ENCODE measurements around the gene CORO2B.

Gene CORO2B

DNA sequence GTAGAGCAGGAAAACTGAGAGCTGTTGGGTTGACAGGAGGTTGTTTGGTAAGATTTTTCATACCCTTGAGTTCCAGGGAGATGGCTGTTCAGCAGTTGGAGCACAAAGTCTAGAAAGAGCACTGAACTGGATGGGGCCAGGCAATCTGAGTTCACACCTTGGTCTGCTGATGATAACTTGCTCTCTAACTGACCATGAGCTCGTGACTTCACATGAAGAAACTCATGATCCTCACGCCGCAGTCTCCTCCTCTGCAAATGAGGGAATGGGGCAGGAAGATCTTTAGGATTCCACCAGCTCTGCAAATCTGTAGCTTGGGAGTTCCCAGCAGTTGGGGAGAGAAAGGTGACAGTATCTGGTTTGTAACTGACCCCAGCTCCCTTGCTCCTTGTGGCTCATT, 33.7 kb downstream of the CORO2B start:
- no peak for DNase-seq

DNA sequence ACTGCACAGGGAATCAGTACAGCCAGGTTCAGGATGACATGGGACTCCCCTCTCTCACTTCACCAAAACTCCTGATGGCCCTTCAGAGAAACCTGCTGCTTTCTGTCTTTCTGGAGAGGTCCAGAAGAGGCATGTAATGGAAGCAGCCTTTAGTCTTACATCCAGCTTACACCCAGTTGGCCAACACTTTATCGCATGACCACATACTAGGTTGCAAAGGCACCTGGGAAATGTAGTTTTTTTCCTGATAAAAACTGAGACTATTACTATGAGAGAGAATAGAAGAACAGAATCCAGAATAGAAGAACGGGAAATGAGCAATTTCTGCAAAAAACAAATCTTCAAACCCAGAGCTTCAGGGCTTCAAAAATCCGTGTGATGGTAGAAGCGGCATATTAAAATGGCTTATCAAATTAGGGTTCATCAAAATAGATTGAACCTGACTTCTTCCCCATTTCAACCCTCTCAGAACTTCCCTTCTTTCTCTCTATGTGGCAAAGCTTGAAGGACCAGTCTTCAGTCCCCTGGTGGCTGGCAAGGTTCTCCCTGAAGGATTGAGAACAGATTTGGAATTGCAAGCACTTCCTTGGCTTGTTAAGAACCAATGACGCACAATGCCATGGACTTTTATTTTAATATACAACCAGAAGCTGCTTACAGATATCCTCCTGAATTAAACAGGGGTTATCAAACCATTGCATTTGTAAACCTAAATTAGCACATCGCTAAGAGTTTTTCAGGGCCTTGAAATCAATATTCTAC, 34.4 kb downstream of the CORO2B start:
- DNase-seq: no peak

DNA sequence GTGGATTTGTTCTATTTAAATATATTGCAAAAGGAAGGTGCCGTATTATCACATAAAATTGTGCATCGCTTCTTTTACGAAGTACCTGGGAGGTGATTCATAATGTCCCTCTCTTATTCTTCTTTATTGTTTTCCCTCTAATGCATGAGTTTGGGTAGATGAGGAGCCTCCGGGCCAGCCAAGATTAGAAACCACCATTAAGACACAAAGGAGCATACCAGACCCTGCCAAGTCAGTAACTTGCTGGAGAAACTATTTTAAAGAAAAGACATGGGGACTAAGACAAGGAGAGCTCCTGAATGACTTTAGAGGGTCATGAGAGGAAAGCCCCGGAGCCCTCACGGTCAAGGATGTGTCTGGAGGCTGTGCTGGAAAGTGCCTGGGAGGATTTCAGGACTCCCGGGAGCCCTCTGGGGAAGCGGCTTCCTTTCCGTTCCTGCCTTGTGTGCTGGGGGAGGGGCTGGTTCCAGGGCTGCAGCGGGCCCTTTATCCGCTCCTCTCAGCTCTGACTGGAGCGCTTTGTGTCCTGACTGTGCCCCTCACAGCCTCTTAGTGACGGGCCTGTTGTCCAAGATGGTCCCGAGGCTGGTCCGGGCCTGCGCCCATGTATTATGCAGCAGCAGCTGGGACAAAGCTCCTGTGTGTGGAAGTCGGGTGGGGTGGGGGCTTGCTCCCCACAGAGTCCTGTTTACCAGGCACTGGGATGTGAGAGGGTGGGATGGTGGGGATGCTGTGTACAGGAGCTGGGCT, 35.7 kb downstream of the CORO2B start:
- DNase-seq: no peak

DNA sequence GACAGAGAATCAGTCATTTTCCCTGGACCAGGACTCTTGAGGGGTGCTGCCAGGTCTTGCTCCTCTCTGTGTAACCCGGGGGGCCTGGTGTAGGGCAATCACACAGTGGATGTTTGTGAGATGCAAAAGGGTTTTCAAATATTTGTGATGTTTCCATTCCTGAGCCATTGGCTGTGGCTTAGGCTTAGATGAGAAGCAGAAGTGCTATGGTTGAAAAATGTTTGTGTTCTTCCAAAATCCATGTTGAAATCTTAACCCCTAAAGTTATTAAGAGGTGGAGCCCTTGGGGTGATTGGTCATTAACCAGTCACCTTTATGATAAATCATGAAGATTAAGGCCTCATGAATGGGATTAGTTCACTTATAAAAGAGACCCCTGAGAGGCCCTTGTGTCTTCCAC, 36.5 kb downstream of the CORO2B start:
- DNase-seq: no peak

DNA sequence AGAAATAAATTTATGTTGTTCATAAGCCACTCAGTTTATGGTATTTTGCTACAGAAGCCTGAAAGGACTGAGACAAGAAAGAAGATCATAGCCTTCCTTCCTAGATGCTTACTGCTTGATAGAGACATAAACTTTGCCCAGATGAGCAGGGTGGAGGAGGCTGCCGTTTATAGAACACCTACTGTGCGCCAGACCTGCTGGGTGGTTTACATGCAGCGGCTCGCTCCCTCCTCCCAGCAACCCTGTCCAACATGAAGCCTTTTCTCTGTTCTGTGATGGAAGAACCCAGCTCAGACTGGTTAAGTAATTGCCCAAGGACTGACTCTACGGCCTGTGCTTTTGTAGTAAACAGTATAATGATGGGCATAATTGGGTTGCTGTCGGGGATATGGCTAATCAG, 37.0 kb downstream of the CORO2B start:
- no peak for DNase-seq

DNA sequence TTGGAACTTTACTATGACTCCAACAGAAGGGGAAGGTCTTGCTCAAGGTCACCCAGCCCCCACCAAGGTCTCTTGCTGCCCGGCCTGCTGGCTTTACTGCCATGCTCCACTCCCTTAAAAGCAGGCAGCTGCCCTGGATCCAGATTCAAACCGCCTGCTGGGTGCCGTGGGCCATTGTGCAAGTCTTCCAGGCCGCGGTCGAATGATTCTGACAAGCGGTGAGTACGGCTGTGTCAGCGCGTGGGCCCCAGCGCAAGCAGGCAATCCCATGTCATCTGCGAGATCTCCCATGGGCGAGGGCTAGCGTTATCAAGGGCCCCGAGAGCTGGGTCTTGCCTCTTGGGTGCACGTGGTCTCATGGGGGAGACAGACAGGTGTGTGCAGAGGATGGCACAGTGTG, 37.6 kb downstream of the CORO2B start:
- DNase-seq: no peak

DNA sequence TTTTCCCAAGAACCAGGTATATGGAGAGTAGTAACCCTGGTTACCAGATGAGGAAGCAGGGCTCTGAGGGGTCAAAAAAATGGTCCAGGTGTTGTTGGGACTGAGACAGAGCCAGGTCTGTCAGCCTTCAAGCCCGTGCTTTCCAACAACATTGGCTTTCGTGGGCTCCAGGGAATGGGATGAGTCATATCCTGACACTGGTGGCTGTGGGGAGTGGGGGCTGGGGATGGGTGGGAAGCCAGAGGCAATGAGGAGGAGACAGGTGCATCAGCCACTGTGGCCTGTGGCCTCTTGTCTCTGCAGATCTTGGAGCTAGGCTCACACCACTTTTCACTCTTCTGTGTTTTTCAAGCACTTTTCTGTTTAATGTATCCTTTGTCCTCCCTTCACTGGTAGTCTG, 38.2 kb downstream of the CORO2B start:
- DNase-seq: no peak

DNA sequence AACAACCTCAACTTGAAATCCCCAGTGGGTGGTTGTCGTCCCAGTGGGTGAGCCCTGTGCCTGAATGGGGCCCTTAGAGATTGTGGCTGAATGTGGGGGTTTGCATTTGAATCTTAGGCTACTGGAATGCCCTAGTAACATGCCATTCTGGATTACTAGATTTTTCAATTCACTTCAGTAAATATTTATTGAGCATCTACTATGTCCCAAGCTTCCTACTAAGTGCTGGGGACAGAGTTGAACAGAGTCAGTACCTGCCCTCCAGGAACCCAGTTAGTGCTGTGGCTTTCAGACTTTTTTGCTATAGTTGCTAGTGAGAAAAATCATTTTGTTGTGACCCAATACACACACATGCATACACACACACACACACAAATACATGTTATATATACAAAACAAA, 39.0 kb downstream of the CORO2B start:
- no peak for DNase-seq

DNA sequence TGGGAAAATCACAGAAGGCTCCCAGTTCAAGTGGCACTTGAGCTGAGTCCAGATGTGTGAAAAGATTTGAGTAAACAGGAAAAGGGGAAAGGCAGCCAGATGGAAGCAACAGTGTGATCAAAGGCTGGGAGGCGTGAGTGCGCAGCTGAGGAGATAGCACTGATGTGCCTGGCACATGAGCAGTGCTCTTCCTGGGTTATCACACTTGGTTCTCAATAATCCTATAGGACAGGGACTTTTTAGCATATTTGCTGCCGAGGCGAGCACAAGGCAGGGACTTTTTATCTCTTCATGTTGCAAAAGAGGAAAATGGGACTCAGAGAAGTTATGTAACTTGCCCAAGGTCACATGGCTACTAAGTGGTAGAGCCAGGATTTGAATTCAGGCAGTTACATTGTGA, 39.6 kb downstream of the CORO2B start:
- DNase-seq: no peak

DNA sequence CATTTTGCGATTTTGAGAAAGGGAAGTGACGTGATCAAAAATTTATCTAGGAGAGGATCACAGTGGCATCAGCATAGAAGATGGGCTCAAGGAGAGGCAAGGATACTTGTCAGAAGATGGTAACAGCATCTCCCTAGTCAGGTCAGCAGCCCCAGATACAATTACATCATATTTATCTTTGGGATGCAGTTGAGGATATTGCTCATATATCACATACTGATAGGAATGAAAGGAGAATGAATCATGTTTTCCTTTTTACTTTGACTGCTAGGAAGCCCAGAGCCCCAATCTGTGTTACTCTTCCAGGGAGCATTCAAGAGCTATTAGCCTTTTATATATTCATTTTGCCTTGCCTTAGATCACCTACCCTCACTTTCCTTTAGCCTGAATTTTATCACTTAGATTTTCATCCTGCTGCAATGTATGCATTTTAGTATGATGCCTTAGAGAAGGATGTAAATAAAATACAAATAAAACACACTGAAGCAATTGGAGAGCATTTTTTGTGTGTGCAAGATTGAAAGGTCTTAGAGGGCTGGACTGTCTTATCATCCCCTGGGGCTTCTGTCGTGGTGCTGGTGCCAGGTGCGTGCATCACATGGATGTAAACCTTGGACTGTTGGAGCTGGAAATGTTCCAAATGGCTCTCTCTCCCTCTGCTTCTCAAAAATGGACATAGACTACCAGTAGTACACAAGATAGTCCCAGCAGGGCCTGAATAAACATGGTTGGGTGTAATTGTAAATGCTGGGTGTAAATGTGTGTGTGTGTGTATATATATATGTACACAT, 40.3 kb downstream of the CORO2B start:
- no peak for DNase-seq

DNA sequence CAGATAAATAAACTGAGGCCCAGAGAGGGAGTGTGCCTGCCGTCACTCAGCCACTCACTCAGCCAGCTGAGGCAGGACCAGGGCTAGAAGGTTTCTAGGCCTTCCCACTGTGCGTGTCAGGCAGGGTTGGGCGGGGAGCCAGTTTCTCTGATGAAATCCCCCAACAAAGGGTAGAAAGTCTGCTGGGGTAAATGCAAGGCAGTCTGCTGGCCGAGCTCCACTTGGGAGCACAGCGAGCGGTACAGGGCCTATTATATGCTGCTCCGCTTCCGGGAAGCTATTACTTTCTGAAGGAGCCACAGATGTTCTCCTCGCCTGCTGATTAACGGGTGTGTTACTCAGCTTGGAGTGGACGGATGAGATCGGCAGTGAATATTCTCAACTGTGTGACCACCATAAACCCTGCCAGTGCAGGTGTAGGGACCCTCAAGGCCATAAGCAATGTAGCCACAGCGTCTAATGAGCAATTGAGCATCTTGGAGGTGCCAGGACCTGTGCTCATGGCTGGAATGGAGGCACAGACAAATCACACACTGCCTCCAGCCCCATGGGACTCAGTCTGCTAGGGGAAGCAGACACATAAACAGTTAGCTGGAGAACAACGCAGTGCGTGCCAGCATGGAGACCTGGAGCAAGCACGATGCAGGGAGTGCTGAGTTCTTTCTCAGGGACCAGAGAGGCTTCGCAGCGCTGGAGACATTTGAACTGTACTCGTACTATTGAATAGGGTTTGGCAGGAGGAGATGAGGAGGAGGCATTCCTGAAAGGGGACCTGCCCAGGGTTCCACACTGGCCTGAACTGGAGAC, 42.1 kb downstream of the CORO2B start:
- peak; percentile 63 for DNase-seq

DNA sequence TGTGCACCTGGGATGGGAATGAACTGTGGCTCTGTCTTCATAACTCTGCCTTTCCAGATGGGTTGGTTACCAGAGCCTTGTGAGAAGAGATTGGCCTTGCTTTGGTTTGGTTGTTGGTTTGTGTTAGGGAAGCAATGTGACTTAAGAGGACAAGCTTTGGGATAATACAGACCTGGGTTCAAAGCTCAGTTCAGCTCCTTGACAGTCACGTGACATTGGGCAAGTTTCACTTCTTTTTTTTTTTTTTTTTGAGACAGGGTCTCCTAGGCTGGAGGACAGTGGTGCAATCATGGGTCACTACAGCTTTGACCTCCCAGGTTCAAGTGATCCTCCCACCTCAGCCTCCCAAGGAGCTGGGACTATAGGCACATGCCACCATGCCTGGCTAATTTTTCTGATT, 42.7 kb downstream of the CORO2B start:
- DNase-seq: no peak

DNA sequence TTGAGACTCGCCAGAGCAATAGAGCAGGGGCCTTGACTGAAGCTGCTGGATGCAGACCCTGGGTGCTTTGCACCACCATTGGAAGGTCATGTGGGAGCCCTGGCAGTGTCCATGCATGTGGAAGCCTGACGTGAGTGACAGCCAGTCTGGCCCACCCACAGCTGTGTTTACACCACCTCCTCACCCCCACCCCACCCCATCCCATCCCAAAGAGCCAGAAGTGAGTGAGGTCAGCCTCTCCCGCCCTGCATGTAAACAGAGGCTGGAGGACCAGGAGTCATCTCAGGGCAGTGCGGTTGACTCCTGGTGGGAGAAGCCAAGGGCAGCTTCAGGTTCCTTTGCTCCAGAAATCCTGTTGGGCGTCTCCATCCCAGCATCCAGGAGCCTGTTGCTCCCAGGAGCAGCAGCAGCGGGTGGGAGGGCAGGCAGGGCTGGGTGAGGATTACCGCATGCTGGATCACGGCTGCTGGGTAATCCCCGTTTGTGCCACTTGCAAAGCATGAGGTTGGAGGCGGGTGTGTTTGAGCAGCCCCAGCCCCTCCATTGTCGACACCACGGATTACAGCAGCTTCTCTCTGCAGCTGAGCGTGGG, 44.6 kb downstream of the CORO2B start:
- DNase-seq: no peak

DNA sequence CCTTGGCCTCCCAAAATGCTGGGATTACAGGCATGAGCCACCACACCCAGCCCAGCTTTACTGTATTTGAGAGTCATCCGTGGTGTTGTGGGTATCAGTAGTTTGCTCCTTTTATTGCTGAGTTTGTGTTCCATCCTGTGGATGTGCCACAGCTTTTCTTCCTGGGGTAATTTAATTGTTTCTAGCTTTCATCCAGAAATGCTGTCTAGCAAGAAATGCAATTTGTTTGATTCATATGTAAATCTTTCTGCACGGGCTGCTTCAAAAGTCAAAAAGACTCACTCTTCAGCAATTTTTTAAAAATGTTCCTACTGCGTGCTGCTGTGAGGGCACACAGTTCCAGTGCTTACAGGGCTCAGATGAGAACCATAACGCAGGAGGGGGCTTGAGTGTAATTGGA, 47.1 kb downstream of the CORO2B start:
- DNase-seq: no peak

DNA sequence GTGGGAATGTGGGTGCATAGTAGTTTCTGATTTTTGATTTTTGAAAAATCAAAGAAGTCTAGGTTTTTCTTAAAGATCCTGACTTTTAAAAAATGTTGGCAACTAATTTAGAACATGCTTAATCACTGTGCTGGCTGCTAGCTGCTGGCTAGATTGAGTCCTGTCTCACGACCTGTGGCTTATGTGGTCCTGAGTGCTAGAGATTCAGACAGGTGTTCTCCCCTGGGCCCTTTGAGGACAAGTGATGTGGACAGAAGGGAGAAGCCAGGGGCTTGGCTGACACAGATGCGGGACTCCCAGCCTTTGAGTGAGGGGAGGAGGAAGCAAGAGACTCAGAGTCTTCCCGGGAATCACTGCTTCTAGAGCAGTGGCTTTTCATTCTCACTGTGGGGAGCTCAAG, 47.5 kb downstream of the CORO2B start:
- DNase-seq: no peak

DNA sequence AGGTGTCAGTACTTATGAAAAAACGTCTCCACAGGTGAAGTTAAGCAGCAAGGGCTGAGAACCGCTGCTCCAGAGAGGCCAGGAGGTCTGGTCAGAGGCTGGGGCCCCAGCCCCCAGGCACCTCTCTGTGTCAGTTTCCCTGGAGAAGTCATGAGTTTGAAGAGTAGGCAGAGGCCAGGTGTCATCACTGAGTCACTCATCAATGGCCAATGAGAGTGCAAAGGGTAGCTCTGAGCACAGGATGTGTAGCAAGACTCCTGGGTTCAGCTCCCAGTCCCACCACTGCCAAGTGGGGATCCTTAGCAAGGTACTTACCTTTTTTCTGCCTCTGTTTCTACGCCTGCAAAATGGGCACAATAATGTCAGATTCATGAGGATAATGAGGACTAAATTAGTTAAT, 47.9 kb downstream of the CORO2B start:
- DNase-seq: no peak

DNA sequence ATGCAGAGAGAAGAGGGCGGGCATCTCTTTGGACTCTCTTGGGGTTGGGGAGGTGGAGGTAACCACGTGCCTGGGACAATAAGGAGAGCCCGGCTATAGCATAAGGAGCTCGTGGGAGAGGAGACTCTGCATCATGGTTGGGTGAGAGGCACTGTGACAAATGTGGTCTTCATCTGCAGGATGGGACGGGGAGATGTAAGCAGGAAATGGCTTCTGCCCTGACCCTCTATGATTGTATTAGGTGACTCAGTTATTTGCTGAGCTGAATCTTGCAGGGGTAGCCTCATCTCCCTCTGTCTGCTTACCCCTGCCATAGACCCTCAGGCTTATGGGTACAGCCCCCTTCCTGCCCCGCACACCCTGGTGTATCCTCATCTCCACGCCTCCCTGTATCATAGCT, 48.7 kb downstream of the CORO2B start:
- no peak for DNase-seq

DNA sequence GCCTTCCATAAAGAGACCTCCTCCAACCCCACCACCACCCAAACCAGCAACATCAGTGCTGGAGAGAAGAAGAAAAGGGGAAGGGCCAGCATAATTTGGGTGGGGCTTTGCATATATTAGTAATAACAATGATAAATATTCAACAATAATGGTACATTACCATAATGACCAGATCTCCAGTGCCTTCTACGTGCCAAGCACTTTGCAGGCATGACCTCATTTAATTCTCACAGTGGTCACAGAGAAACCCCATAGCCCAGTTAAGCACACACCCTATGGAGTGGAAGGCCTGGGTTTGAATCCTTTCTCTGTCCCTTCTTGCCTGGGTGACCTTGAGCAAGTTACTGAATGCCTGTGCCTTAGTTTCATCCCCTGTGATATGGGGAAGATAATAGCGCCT, 49.2 kb downstream of the CORO2B start:
- no peak for DNase-seq

DNA sequence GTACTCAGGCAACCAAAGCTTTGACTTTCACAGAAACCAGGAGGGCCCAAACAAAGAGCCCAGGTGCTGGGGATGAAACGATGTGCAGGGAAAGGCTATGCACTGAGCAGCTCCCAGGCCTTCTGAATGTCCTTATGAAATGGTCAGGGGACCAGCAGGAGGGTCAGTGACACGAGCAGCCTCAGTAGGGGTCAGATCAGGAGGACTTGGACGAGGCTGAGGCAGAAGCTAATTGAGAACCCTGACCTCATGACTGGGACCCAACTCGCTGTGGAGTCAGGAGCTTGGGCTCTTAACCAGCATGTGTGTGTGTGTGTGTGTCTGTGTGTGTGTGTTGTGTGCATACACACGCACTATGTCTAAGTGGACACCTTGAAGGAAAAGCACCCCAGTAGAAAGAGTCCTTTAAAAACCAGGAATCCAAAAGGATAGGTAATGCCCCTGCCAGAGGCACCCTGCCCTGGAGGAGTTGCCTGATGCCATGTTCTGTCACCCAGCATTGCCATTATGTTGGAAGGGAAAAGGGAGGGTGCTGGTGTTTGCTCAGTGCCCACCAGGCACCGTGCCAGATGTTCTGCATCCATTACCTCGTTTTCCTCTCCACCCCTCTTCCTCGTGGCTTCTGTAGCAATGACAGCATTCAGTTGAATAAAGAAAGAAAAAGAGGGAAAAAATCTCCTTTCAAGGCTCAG, 50.9 kb downstream of the CORO2B start:
- peak; percentile 28 for DNase-seq

DNA sequence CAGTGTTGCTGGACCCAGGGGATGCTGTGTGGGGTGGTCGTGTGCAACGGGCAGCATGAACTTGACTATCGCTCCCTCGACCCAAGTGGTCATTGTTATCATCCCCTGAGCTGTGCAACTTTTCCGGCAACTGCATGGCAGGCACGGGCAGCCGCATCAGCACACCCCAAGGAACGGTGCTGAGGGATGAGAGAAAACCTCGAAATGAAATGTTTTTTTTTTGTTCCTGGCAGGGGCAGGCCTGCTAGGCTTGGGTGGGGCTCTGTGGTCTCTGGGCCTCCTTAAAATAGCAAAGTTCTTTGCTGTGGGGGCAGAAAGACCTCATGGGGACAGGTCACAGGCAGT, 51.4 kb downstream of the CORO2B start:
- DNase-seq: no peak

DNA sequence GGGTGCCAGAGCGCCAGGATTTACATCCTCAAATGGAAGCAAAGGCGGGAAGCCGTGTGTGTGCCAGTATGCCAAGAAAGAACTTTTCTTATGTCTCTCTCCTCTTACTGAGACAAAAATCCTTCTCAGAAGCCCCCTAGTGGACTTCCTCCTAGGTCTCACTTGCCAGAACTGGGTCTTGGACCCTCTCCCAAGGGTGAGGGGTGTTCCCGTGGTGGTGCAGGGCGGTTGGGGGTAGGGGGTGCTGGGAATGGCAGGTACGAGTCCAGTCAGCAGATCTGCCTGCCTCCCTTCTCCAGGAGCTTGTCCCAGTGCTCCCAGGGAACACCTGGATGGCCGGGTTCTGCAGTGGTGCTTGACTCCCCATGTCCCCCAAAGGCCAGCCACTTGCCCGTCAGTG, 52.0 kb downstream of the CORO2B start:
- no peak for DNase-seq

DNA sequence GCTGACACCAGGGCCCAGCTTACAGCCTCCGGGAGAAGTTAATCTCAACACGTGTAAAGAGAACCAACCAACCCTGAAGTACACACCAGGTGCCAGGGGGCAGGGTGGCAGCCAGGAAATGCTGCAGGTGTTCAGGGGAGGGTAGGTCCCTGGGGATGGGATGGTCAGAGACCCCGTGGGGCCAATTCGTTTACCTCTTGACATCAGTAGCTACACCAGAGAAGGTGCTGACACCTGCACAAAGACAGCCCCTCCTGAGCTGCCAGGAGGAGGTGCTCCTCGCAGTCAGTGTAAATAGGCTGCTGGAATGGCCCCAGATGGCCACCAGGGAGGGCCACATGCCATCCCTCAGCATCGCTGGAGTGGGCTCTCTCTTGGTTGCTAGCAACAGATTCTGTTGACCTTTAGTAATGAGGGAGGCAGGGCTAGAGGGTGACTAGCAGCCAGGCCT, 52.8 kb downstream of the CORO2B start:
- no peak for DNase-seq
